A673 (cell line): ENCODE results near the gene TMEM185B. TPM values are rescaled to one million over a fixed set of nuclear protein-coding genes. Genes with fewer than 3 reads are reported as not detected.

ENCODE experiments used
- BruUV-seq: library from RNA; stranded (reverse); fragments of 400-500 nt; replicated peaks from 2 replicates; lab custom pipeline; 2021; lab: Mats Ljungman, UMichigan
- CTCF ChIA-PET: fragments of 300-600 bp; sonication (Branson Sonifier 250); formaldehyde crosslinking; loops from one replicate; lab custom pipeline; 2022; ENCODE audit warnings: antibody characterized with exemption; lab: Charles Lee
- POLR2A ChIA-PET: fragments of 300-600 bp; sonication (Branson Sonifier 250); formaldehyde crosslinking; loops from one replicate; lab custom pipeline; 2022; ENCODE audit warnings: antibody characterized with exemption; ENCODE audit not compliant: low non-redundant PET; lab: Charles Lee
- DNase-seq: peaks from one replicate; pipeline ENCODE4 v3.0.0-alpha.2; 2015; ENCODE audit warnings: low spot score
- H3K27ac ChIP-seq: fragments of 200-600 bp; sonication (generic); 2 replicates; pipeline ENCODE4 v1.5.1; 2016; ENCODE audit warnings: mixed run types, low read depth, mild to moderate bottlenecking, mixed read lengths, antibody characterized with exemption, low read length; ENCODE audit not compliant: poor library complexity, severe bottlenecking
- H3K27me3 ChIP-seq: fragments of 200-600 bp; sonication (generic); replicated peaks from 2 replicates; pipeline ENCODE4 v1.6.1; 2017; ENCODE audit warnings: mixed run types, low read depth, mild to moderate bottlenecking, mixed read lengths, antibody characterized with exemption, low read length; ENCODE audit not compliant: insufficient read depth, poor library complexity
- H3K36me3 ChIP-seq: fragments of 200-600 bp; sonication (generic); 2 replicates; pipeline ENCODE4 v1.6.1; 2016; ENCODE audit warnings: mixed run types, mild to moderate bottlenecking, mixed read lengths, antibody characterized with exemption, low read length; ENCODE audit not compliant: insufficient read depth, poor library complexity, severe bottlenecking
- H3K4me1 ChIP-seq: fragments of 200-600 bp; sonication (generic); 2 replicates; pipeline ENCODE4 v1.6.1; 2017; ENCODE audit warnings: mixed run types, mild to moderate bottlenecking, mixed read lengths, antibody characterized with exemption, low read length; ENCODE audit not compliant: insufficient read depth, poor library complexity, severe bottlenecking
- H3K4me3 ChIP-seq: fragments of 200-600 bp; sonication (generic); 2 replicates; pipeline ENCODE4 v1.5.1; 2016; ENCODE audit warnings: low read depth, mixed run types, mild to moderate bottlenecking, mixed read lengths, low read length; ENCODE audit not compliant: poor library complexity, severe bottlenecking
- H3K9me3 ChIP-seq: fragments of 200-600 bp; sonication (generic); 2 replicates; pipeline ENCODE4 v1.6.1; 2016; ENCODE audit warnings: mixed run types, low read depth, mild to moderate bottlenecking, mixed read lengths, antibody characterized with exemption, low read length; ENCODE audit not compliant: poor library complexity, severe bottlenecking
- CTCF ChIP-seq: fragments of 300-800, 200-600 bp; sonication (generic); conservative IDR thresholded peaks from 2 replicates; pipeline ENCODE4 v1.5.1; 2017; ENCODE audit warnings: low read depth, mild to moderate bottlenecking, antibody characterized with exemption, low read length, moderate library complexity, mixed read lengths
- EZH2 ChIP-seq: fragments of 200-600 bp; sonication (generic); IDR thresholded peaks from 2 replicates; pipeline ENCODE4 v1.6.1; 2017; ENCODE audit warnings: borderline replicate concordance, low read depth, mild to moderate bottlenecking, mixed read lengths, antibody characterized with exemption, low read length; ENCODE audit not compliant: poor library complexity, severe bottlenecking
- intact Hi-C: fragments of 100-400 bp; cut with micrococcal nuclease; formaldehyde crosslinking; loops from one replicate; pipeline ENCODE4 v1.10.0; 2022; ENCODE audit not compliant: unreplicated experiment
- total RNA-seq: library from RNA; stranded (reverse); gene quantifications from 2 replicates; pipeline ENCODE4 v1.2.3, GENCODE V29; 2021

TMEM185B gene
- total RNA-seq, 1 experiment from 2014 or later: 34.5 TPM

- Histone ChIP-seq H3K4me3 (no peak overlapping the region), H3K27me3 (no peaks in the 10 kb centered on the region), H3K27ac (peak overlapping the region; percentile 64), H3K36me3 (no peaks in the 10 kb centered on the region), H3K9me3 (no peaks in the 10 kb centered on the region), H3K4me1 (peaks cover 18% of the 10 kb centered on the region)
- no TSS peak for BruUV-seq
- ChIA-PET POLR2A (no interaction called here), CTCF (no interaction called here)
- intact Hi-C loops: no loop called here
- DNase-seq: peak; percentile 17
- no peak for TF ChIP-seq CTCF
- TF ChIP-seq EZH2: no peak
Measured at GRCh38 chr2:120256651-120257000, 33.4 kb upstream of the TMEM185B start.

GRCh38 chr2:120255986-120256650, 32.9 kb upstream of the TMEM185B start:
- POLR2A ChIA-PET: no interaction called here

GRCh38 chr2:120255071-120255470, 31.9 kb upstream of the TMEM185B start:
- H3K4me3 ChIP-seq: no peak overlapping the region
- ChIA-PET CTCF (no interaction called here), POLR2A (no interaction called here)
- H3K27ac ChIP-seq: no peak overlapping the region
- no peak for DNase-seq
- peaks cover 18% of the 10 kb centered on the region for H3K4me1 ChIP-seq
- no peaks in the 10 kb centered on the region for H3K9me3 ChIP-seq
- intact Hi-C loops: no loop called here
- H3K27me3 ChIP-seq: no peaks in the 10 kb centered on the region
- BruUV-seq: no TSS peak
- H3K36me3 ChIP-seq: no peaks in the 10 kb centered on the region
- TF ChIP-seq CTCF: no peak
- no peak for TF ChIP-seq EZH2

More at GRCh38 chr2:120255986-120256650, 32.9 kb upstream of the TMEM185B start:
- no TSS peak for BruUV-seq
- Histone ChIP-seq H3K9me3 (no peaks in the 10 kb centered on the region), H3K27ac (no peak overlapping the region), H3K36me3 (no peaks in the 10 kb centered on the region), H3K4me3 (no peak overlapping the region), H3K27me3 (no peaks in the 10 kb centered on the region), H3K4me1 (peaks cover 18% of the 10 kb centered on the region)
- DNase-seq: peak; percentile 35
- intact Hi-C loops: no loop called here
- CTCF ChIA-PET: no interaction called here
- no peak for TF ChIP-seq CTCF
- TF ChIP-seq EZH2: no peak
